ENCODE data around the gene EFCAB6.

GRCh38 chr22:43830931-43831560 lies 18.9 kb upstream of the EFCAB6 start:
- TF ChIP-seq MAX (IDR thresholded peaks at IDR 0.05), result no peak
- TF ChIP-seq, protein P1, sequence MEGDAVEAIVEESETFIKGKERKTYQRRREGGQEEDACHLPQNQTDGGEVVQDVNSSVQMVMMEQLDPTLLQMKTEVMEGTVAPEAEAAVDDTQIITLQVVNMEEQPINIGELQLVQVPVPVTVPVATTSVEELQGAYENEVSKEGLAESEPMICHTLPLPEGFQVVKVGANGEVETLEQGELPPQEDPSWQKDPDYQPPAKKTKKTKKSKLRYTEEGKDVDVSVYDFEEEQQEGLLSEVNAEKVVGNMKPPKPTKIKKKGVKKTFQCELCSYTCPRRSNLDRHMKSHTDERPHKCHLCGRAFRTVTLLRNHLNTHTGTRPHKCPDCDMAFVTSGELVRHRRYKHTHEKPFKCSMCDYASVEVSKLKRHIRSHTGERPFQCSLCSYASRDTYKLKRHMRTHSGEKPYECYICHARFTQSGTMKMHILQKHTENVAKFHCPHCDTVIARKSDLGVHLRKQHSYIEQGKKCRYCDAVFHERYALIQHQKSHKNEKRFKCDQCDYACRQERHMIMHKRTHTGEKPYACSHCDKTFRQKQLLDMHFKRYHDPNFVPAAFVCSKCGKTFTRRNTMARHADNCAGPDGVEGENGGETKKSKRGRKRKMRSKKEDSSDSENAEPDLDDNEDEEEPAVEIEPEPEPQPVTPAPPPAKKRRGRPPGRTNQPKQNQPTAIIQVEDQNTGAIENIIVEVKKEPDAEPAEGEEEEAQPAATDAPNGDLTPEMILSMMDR (IDR thresholded peaks at IDR 0.05; ENCODE audit: low read depth, low read length, missing input control), result no peak
- TF ChIP-seq TAF1 (conservative IDR thresholded peaks at IDR 0.05), result no peak
- no peak for TF ChIP-seq GABPA (IDR thresholded peaks at IDR 0.05 in 1 of 2, conservative IDR thresholded peaks at IDR 0.05 in 1 of 2)
- no peak for TF ChIP-seq EGR1 (IDR thresholded peaks at IDR 0.05; ENCODE audit: low read depth in 2 of 2)
- TF ChIP-seq SP1 (IDR thresholded peaks at IDR 0.05), result no peak
- TF ChIP-seq, protein P2, sequence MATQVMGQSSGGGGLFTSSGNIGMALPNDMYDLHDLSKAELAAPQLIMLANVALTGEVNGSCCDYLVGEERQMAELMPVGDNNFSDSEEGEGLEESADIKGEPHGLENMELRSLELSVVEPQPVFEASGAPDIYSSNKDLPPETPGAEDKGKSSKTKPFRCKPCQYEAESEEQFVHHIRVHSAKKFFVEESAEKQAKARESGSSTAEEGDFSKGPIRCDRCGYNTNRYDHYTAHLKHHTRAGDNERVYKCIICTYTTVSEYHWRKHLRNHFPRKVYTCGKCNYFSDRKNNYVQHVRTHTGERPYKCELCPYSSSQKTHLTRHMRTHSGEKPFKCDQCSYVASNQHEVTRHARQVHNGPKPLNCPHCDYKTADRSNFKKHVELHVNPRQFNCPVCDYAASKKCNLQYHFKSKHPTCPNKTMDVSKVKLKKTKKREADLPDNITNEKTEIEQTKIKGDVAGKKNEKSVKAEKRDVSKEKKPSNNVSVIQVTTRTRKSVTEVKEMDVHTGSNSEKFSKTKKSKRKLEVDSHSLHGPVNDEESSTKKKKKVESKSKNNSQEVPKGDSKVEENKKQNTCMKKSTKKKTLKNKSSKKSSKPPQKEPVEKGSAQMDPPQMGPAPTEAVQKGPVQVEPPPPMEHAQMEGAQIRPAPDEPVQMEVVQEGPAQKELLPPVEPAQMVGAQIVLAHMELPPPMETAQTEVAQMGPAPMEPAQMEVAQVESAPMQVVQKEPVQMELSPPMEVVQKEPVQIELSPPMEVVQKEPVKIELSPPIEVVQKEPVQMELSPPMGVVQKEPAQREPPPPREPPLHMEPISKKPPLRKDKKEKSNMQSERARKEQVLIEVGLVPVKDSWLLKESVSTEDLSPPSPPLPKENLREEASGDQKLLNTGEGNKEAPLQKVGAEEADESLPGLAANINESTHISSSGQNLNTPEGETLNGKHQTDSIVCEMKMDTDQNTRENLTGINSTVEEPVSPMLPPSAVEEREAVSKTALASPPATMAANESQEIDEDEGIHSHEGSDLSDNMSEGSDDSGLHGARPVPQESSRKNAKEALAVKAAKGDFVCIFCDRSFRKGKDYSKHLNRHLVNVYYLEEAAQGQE (IDR thresholded peaks at IDR 0.05), result no peak
- TF ChIP-seq ATF3 (IDR thresholded peaks at IDR 0.05), result no peak
- no peak for TF ChIP-seq YY1 (IDR thresholded peaks at IDR 0.05)
- TF ChIP-seq RAD21 (IDR thresholded peaks at IDR 0.05), result no peak
- no peak for TF ChIP-seq RXRA (IDR thresholded peaks at IDR 0.05)
